WI38 (cell line): ENCODE results near the gene FHAD1.
"Not testable (repeated sequence)": the region's sequence is repeated elsewhere in the genome, so short reads cannot be mapped to it uniquely, and the experiment has no call there.

Experiments used
- H3K4me3 ChIP-seq: 2 replicates; pipeline ENCODE4 v1.5.1; 2011; ENCODE audit warnings: low read depth, mild to moderate bottlenecking, control low read depth, low read length
- TF ChIP-seq, protein P1 (sequence below): IDR thresholded peaks from 2 replicates; pipeline ENCODE4 v1.5.1; 2012; ENCODE audit warnings: low read depth, mild to moderate bottlenecking, control low read depth, low read length

The FHAD1 gene

DNA sequence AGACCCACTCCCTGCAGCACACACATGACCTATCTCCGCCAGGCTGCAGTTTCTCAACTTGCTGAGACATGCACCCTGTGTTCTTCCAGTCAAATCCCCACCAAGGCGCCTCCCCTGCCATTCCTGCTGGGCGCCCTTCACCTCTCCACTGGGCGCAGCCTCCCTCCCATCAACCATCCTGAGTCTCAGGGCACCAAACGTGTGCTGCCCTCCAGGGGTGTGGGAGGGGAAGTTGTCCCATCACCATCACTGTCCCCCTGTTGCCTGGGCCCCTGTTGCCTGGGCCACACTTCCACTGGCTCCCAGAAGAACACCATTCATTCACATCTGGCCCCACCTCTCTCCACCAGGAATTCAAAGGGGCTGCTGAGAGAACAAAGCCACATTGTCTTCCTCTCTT lies 117.7 kb downstream of the FHAD1 start:
- H3K4me3 ChIP-seq, result no peak overlapping the region
- TF ChIP-seq, protein P1, sequence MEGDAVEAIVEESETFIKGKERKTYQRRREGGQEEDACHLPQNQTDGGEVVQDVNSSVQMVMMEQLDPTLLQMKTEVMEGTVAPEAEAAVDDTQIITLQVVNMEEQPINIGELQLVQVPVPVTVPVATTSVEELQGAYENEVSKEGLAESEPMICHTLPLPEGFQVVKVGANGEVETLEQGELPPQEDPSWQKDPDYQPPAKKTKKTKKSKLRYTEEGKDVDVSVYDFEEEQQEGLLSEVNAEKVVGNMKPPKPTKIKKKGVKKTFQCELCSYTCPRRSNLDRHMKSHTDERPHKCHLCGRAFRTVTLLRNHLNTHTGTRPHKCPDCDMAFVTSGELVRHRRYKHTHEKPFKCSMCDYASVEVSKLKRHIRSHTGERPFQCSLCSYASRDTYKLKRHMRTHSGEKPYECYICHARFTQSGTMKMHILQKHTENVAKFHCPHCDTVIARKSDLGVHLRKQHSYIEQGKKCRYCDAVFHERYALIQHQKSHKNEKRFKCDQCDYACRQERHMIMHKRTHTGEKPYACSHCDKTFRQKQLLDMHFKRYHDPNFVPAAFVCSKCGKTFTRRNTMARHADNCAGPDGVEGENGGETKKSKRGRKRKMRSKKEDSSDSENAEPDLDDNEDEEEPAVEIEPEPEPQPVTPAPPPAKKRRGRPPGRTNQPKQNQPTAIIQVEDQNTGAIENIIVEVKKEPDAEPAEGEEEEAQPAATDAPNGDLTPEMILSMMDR, result no peak

DNA sequence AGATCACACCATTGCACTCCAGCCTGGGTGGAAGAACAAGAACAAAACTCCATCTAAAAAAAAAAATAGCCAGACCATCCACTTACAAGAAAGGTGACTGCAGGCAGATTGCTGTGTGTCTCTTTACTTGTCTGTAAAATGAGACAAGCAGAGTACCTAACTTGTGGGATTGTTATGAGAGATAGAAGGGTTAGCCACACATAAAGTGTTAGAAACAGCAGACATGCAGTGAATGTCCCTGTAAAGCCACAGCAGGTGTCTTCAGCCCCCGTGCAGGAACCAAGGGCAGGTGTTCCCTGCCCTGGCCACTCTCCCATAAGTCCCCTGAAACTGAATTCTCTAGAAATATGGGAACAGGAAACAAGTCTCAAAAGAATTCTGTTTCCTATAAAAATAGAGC lies 121.9 kb downstream of the FHAD1 start:
- no peak overlapping the region for H3K4me3 ChIP-seq
- TF ChIP-seq, protein P1, result no peak

DNA sequence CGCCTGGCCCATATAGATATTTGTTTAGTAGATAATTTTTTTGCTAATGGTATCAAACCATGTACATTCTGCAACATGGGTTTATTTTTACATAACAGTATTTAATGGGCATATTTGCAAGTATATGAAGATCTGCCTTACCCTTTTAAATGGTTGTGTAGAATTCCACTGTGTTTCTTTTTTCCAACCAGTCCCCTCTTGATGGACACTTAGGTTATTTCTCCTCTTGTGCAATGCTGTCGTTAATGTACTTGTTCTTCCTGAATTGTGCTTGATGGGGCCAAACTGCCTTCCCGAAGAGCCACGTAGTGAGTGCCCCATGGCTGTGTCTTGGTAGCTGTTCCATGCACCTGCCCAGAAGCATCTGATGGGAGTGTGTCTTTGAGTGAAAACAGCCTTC lies 123.2 kb downstream of the FHAD1 start:
- no peak overlapping the region for H3K4me3 ChIP-seq
- TF ChIP-seq, protein P1, result no peak

DNA sequence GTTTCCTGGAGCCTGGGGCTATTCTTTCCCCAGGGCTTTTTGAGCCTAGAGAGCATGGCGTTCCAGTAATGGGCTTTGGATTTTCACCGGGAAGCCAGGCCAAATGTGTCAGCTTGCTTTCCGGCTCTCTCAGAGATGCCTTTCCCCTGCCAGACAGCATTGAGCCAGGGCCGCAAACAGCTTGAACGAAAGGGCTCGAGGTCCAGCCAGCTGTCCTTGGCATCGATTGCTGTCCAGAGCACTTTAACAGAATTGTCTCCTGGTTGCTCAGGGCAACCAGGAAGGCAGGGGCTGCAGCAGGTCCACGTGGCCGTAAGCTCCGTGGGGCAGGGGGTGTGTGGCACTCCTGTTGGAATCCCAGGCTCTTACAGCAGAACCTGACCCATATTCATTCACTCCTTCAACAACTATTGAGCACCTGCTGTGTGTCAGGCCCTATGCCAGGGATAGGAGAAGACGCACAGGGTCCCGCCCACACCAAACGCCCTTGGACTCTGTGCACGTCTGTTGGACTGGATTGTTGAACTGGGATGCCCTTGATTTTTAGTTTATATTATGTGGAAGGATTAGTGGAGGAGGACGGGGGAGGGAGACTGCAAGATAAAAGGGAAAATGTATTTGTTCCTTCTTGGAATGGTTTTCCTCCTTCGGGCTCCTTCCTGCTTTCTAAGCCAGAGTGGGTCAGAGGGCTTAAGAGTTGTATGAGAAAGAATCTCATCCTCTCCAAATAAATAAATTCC lies 123.9 kb downstream of the FHAD1 start:
- H3K4me3 ChIP-seq, result no peak overlapping the region
- TF ChIP-seq, protein P1, result no peak

DNA sequence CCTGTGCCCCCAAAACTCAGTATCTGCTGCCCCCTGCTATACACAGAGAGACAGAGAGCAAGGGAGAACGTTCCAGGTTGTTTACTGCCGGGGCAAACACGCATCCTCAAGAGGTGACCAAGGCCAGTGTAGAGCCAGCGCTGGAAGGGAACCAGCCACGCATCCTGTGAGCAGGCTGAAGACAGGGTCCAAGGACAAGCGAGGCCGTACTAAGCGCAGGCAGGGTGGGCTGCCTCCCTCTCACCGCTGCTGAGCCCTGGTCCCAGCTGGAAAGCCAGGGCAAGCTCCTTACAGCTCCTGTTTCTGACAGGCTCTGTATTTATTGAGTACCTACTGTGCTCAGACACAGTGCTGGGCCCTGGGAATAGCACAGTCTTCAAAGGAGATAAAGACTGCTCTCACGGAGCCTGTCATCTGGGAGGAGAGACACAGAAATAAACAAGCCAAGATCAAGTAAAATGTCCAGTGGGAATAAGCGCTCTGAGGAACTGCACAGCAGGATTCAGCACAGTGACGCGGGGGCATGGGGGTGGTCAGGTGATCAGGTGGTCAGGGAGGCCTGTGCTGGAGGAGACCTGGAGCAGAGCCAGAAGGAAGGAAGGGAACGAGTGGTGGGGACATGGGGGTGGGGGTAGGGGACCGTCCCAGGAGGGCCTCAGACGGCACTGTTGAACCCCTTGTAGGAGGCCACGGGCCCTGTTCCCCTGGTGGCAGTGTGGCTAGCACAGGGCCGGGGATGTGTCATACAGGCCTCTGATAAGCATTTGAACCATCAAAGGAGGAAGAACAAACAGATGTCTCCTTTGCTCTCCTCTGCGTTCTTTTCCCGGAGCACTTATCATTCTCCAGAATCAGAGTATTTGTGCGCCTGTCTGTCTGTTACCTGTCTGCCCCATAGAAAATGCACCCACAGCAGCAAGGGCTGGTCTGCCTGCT lies 124.9 kb downstream of the FHAD1 start:
- TF ChIP-seq, protein P1, result no peak
- H3K4me3 ChIP-seq, result no peak overlapping the region

DNA sequence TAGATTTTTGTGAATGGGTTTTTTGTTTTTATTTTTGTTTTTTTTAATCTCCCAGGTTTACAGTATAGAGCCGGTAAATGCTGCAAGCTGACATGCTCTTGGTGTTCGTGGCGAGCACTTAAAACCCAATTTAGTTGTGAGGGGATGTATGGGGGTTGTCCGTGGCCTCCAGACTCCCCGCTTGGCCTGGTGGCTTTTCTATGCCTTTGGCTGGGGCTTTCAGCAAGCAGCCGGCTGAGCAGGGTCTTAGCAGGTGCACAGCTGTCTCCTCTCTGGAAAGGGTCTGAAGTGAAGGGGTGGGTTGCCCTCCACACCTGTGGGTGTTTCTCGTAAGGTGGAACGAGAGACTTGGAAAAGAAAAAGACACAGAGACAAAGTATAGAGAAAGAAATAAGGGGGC lies 131.7 kb downstream of the FHAD1 start:
- no peak overlapping the region for H3K4me3 ChIP-seq
- TF ChIP-seq, protein P1, result no peak

DNA sequence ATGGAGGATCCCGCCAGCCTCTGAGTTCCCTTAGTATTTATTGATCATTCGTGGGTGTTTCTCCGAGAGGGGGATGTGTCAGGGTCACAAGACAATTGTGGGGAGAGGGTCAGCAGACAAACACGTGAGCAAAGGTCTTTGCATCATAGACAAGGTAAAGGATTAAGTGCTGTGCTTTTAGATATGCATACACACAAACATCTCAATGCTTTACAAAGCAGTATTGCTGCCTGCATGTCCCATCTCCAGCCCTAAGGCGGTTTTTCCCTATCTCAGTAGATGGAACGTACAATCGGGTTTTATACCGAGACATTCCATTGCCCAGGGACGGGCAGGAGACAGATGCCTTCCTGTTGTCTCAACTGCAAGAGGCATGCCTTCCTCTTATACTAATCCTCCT lies 132.1 kb downstream of the FHAD1 start:
- H3K4me3 ChIP-seq, result not testable (repeated sequence)
